GM23338 (cell line): ENCODE results near the gene AKAP8L.

Experiments
- EZH2 ChIP-seq: fragments of 200-600 bp; sonication (generic); IDR thresholded peaks from one replicate; pipeline ENCODE4 v1.8.0; 2017; ENCODE audit warnings: antibody characterized with exemption, mild to moderate bottlenecking, low read depth; ENCODE audit not compliant: unreplicated experiment
- EZH2phosphoT487 ChIP-seq: fragments of 200-600 bp; sonication (generic); IDR thresholded peaks from one replicate; pipeline ENCODE4 v1.8.1; 2018; ENCODE audit warnings: antibody characterized with exemption; ENCODE audit not compliant: unreplicated experiment
- POLR2AphosphoS5 ChIP-seq: IDR thresholded peaks from 2 replicates; pipeline ENCODE4 v1.6.1; 2016; ENCODE audit warnings: antibody characterized with exemption, low read depth
- REST ChIP-seq: IDR thresholded peaks from one replicate; pipeline ENCODE4 v1.6.1; 2018; ENCODE audit warnings: antibody characterized with exemption; ENCODE audit not compliant: unreplicated experiment
- TF ChIP-seq, protein P1 (sequence below), 2 experiments: fragments of 200-600 bp in 1 of 2; sonication (generic) in 1 of 2; conservative IDR thresholded peaks; 2 replicates each; pipeline versions ENCODE4 v1.5.1 to v1.6.1; 2016 to 2017; ENCODE audit warnings: antibody characterized with exemption in 2 of 2, low read depth in 2 of 2, mild to moderate bottlenecking in 2 of 2, moderate library complexity in 1 of 2

- TF ChIP-seq REST (no peak), POLR2AphosphoS5 (no peak), EZH2phosphoT487 (no peak), EZH2 (no peak)
- TF ChIP-seq, protein P1, sequence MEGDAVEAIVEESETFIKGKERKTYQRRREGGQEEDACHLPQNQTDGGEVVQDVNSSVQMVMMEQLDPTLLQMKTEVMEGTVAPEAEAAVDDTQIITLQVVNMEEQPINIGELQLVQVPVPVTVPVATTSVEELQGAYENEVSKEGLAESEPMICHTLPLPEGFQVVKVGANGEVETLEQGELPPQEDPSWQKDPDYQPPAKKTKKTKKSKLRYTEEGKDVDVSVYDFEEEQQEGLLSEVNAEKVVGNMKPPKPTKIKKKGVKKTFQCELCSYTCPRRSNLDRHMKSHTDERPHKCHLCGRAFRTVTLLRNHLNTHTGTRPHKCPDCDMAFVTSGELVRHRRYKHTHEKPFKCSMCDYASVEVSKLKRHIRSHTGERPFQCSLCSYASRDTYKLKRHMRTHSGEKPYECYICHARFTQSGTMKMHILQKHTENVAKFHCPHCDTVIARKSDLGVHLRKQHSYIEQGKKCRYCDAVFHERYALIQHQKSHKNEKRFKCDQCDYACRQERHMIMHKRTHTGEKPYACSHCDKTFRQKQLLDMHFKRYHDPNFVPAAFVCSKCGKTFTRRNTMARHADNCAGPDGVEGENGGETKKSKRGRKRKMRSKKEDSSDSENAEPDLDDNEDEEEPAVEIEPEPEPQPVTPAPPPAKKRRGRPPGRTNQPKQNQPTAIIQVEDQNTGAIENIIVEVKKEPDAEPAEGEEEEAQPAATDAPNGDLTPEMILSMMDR (conservative IDR thresholded peaks at IDR 0.05; ENCODE audit: low read depth in 2 of 2) = no peak
Observed at GRCh38 chr19:15396436-15396835, 22.4 kb downstream of the AKAP8L start.
